MCF 10A (cell line): ENCODE results near the gene TRPC1. TPM values are rescaled to one million over a fixed set of nuclear protein-coding genes. Genes with fewer than 3 reads are reported as not detected.

Experiments
- BruUV-seq: library from RNA; stranded (reverse); fragments of 400-500 nt; replicated peaks from 2 replicates; lab custom pipeline; 2021; lab: Mats Ljungman, UMichigan
- CTCF ChIA-PET: fragments of 300-600 bp; sonication (Branson Sonifier 250); formaldehyde crosslinking; extraction: SDS; loops from one replicate; lab custom pipeline; 2021; ENCODE audit warnings: antibody characterized with exemption, inconsistent platforms; lab: Yijun Ruan, JAX
- POLR2A ChIA-PET: fragments of 300-600, 350-650 bp; sonication (Branson Sonifier 250); formaldehyde crosslinking; extraction: SDS; loops from one replicate; lab custom pipeline; 2020; ENCODE audit warnings: antibody characterized with exemption, inconsistent platforms; lab: Yijun Ruan, JAX
- DNase-seq: peaks from one replicate; pipeline ENCODE4 v3.0.0-alpha.2; 2018; ENCODE audit not compliant: unreplicated experiment
- H3K27ac Mint-ChIP-seq: one replicate; pipeline ENCODE4 v1.8.0; 2022; ENCODE audit warnings: mild to moderate bottlenecking, low read depth, mixed read lengths; ENCODE audit not compliant: unreplicated experiment
- H3K27me3 Mint-ChIP-seq: one replicate; pipeline ENCODE4 v1.8.0; 2022; ENCODE audit warnings: mixed read lengths; ENCODE audit not compliant: insufficient read depth, unreplicated experiment
- H3K36me3 Mint-ChIP-seq: one replicate; pipeline ENCODE4 v1.8.0; 2022; ENCODE audit warnings: mild to moderate bottlenecking, moderate library complexity, mixed read lengths; ENCODE audit not compliant: insufficient read depth, unreplicated experiment
- H3K4me1 Mint-ChIP-seq: one replicate; pipeline ENCODE4 v1.8.0; 2022; ENCODE audit warnings: mixed read lengths; ENCODE audit not compliant: insufficient read depth, unreplicated experiment
- H3K4me3 Mint-ChIP-seq: one replicate; pipeline ENCODE4 v1.8.0; 2022; ENCODE audit warnings: mild to moderate bottlenecking, moderate library complexity, mixed read lengths; ENCODE audit not compliant: unreplicated experiment
- H3K9me3 Mint-ChIP-seq: one replicate; pipeline ENCODE4 v1.8.0; 2022; ENCODE audit warnings: mixed read lengths; ENCODE audit not compliant: unreplicated experiment
- CTCF ChIP-seq: fragments of 200-600 bp; IDR thresholded peaks from one replicate; pipeline ENCODE4 v1.8.0; 2022; ENCODE audit warnings: antibody characterized with exemption, mild to moderate bottlenecking; ENCODE audit not compliant: unreplicated experiment
- intact Hi-C: fragments of 100-400 bp; cut with micrococcal nuclease; formaldehyde crosslinking; loops from 2 replicates; pipeline ENCODE4 v1.14.1; 2022
- total RNA-seq: library from RNA; stranded (reverse); gene quantifications from 2 replicates; pipeline ENCODE4 v1.2.3, GENCODE V29; 2022

Gene TRPC1
- total RNA-seq, 1 experiment from 2014 or later, result 9.2 TPM

DNA sequence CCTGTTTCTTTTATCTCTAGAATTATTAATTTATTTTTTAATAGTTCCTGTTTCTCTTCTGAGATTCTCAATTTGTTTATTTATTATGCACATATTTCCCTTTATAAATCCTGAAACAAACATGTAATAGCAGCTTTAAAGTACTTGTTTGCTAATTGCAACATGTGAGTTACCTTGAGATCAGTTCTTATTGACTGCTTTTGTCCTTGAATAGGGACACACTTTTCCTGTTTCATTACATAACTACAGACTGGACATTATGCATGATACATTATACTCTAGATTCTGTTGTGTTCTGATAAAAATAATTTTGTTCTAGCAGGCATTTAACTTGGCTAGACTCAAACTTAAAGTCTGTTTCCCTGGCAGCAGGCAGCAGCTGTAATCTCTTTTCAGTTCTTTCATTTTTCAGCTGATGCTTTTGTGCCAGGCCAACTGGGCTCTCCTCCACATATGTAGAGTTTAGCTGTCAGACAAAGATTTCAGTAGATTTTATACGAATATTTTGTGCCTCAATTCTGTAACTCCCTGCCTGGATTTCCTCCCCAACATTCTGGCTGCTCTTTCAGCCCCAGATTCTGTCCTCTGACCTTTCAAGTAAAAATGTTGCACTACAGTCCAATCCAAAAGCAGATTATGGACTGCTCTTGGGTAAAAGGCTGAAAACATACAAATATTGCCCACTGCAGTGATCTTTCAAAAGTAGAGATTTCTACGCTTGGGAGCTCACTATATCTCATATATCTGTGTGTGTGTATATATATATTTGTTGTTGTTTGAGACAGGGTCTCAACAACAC, 123.1 kb downstream of the TRPC1 start:
- H3K9me3 Mint-ChIP-seq, result no peaks in the 10 kb centered on the region
- DNase-seq, result no peak
- ChIA-PET CTCF (interaction anchor here (0.6 to 8.9 kb wide), 7 partner anchors 11 to 142 kb away, joined by 3 to 65 read pairs (median 5); no protein-coding TSS in a partner anchor), POLR2A (interaction anchor here (0.7 to 2.3 kb wide), 5 partner anchors 16 to 268 kb away, joined by 3 to 9 read pairs (median 4); partner anchors contain the start of gene U2SURP)
- no peaks in the 10 kb centered on the region for H3K4me1 Mint-ChIP-seq
- no peak for TF ChIP-seq CTCF
- no peaks in the 10 kb centered on the region for H3K36me3 Mint-ChIP-seq
- intact Hi-C loops, result no loop called here
- H3K27ac Mint-ChIP-seq, result no peak overlapping the region
- no peaks in the 10 kb centered on the region for H3K27me3 Mint-ChIP-seq
- BruUV-seq, result no TSS peak
- no peak overlapping the region for H3K4me3 Mint-ChIP-seq

- Mint-ChIP-seq H3K9me3 (no peaks in the 10 kb centered on the region), H3K4me3 (no peak overlapping the region), H3K4me1 (peaks cover 12% of the 10 kb centered on the region), H3K27me3 (no peaks in the 10 kb centered on the region), H3K27ac (no peak overlapping the region), H3K36me3 (no peaks in the 10 kb centered on the region)
- no TSS peak for BruUV-seq
- no peak for DNase-seq
- ChIA-PET CTCF (interaction anchor here (1.1 to 8.9 kb wide), 3 partner anchors 20 to 148 kb away, joined by 3 to 65 read pairs (median 4); no protein-coding TSS in a partner anchor), POLR2A (interaction anchor here (1.5 to 1.9 kb wide), 3 partner anchors 13 to 270 kb away, joined by 3 to 6 read pairs (median 3); partner anchors contain the start of gene ATR)
- intact Hi-C loops, result no loop called here
- TF ChIP-seq CTCF, result no peak
These were observed 125.3 kb downstream of the TRPC1 start for GRCh38 chr3:142849148-142849547.

DNA sequence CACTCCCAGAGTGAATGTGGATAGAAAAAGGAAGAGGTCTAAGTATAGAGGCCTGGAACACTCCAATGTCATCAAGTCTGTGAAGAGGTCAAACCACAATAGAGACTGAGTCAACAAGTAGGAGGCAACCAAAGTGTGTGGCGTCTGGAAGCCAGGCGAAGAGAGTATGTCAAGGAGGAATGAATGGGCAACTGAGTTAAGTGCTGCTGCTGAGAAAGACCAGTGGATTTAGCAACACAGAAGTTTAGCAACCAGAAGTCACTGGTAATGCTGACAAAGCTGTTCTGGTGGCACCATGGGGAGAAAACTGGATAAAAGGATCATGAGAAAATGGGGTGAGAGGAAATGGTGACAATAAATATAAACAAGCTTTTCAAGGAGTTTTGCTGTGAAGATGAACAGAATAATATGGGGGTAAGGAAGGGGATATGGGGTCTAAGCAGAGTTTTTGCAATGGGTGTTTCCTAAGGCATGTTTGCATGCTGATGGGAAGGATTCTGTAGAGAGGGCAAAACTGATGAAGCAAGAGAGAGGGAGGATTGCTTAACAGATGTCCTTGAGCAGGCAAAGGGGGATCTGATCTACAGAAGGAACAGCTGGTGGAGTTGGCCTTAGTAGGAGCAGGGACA, 126.7 kb downstream of the TRPC1 start:
- no peak overlapping the region for H3K4me3 Mint-ChIP-seq
- intact Hi-C loops, result no loop called here
- no peaks in the 10 kb centered on the region for H3K27me3 Mint-ChIP-seq
- no peak for TF ChIP-seq CTCF
- peak; percentile 94 for DNase-seq
- no peak overlapping the region for H3K27ac Mint-ChIP-seq
- CTCF ChIA-PET, result interaction anchor here (0.5 to 8.9 kb wide), 5 partner anchors 10 to 146 kb away, joined by 3 to 65 read pairs (median 3); no protein-coding TSS in a partner anchor
- POLR2A ChIA-PET, result interaction anchor here (0.5 to 2.4 kb wide), 9 partner anchors 13 to 273 kb away, joined by 3 to 25 read pairs (median 3); partner anchors contain the start of gene ATR
- H3K36me3 Mint-ChIP-seq, result no peaks in the 10 kb centered on the region
- BruUV-seq, result no TSS peak
- H3K4me1 Mint-ChIP-seq, result peaks cover 18% of the 10 kb centered on the region
- no peaks in the 10 kb centered on the region for H3K9me3 Mint-ChIP-seq

GRCh38 chr3:142852009-142852408, 128.2 kb downstream of the TRPC1 start:
- no peaks in the 10 kb centered on the region for H3K36me3 Mint-ChIP-seq
- no peak for TF ChIP-seq CTCF
- peaks cover 21% of the 10 kb centered on the region for H3K4me1 Mint-ChIP-seq
- no peak overlapping the region for H3K27ac Mint-ChIP-seq
- no peak overlapping the region for H3K4me3 Mint-ChIP-seq
- POLR2A ChIA-PET, result interaction anchor here (2.4 kb wide), 2 partner anchors 11 to 106 kb away, joined by 5 to 25 read pairs; no protein-coding TSS in a partner anchor
- DNase-seq, result peak; percentile 13
- intact Hi-C loops, result no loop called here
- H3K27me3 Mint-ChIP-seq, result no peaks in the 10 kb centered on the region
- no peaks in the 10 kb centered on the region for H3K9me3 Mint-ChIP-seq
- no TSS peak for BruUV-seq
- CTCF ChIA-PET, result interaction anchor here (0.6 to 8.9 kb wide), 2 partner anchors 19 to 23 kb away, joined by 5 to 65 read pairs; no protein-coding TSS in a partner anchor
